ENCODE results near the gene CD48.

Gene CD48

DNA sequence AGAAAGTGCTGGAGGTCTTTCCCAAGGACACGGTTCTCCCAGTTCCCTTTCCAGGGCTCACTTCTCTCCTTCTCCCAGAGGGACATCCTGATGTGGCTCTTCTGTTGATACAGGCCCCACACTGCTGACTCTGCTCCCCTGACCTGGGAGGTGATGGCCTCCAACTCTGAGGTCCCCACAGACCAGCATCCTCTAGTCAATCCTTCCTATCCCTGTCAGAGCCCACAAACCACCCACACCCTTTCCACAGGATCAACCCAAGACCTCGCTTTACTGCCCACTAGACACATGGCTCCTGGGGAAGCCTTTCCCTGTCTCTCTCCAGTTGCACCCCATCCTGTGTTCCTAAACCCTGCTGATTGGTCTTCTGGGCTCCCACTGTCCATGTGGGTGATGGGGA, 39.0 kb upstream of the CD48 start:
- Histone ChIP-seq H3K4me1 (ENCODE audit: control insufficient read depth in 1 of 2, insufficient read depth in 1 of 2, low read depth in 1 of 2, low read length in 1 of 2) (peaks cover 9% of the 10 kb centered on the region in 2 experiments), H3K9me3 (no peaks in the 10 kb centered on the region), H3K27ac (no peak overlapping the region), H3K36me3 (no peaks in the 10 kb centered on the region), H3K27me3 (no peaks in the 10 kb centered on the region), H3K4me3 (ENCODE audit: low read depth in 1 of 2, low read length in 1 of 2) (no peak overlapping the region)
- TF ChIP-seq, protein P1, sequence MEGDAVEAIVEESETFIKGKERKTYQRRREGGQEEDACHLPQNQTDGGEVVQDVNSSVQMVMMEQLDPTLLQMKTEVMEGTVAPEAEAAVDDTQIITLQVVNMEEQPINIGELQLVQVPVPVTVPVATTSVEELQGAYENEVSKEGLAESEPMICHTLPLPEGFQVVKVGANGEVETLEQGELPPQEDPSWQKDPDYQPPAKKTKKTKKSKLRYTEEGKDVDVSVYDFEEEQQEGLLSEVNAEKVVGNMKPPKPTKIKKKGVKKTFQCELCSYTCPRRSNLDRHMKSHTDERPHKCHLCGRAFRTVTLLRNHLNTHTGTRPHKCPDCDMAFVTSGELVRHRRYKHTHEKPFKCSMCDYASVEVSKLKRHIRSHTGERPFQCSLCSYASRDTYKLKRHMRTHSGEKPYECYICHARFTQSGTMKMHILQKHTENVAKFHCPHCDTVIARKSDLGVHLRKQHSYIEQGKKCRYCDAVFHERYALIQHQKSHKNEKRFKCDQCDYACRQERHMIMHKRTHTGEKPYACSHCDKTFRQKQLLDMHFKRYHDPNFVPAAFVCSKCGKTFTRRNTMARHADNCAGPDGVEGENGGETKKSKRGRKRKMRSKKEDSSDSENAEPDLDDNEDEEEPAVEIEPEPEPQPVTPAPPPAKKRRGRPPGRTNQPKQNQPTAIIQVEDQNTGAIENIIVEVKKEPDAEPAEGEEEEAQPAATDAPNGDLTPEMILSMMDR (IDR thresholded peaks at IDR 0.05): no peak

DNA sequence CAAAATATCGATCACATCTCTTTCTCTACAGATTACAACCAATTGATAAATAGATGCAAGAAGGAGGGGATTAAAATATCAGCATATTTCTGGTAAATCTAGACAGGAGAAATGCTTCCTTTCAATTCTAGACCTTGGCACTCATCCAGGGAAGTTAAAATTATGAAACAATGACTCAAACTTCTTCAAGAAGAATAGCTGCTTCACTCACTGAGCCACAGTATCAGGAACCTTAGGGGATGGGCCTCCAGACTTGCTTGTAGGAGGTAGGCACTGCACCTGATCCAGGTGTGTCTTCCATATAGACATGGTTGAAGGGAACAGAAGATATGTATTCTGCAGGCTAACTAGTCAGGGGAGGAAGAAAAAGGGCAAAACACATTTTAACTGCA, 37.3 kb upstream of the CD48 start:
- H3K36me3 ChIP-seq: no peaks in the 10 kb centered on the region

DNA sequence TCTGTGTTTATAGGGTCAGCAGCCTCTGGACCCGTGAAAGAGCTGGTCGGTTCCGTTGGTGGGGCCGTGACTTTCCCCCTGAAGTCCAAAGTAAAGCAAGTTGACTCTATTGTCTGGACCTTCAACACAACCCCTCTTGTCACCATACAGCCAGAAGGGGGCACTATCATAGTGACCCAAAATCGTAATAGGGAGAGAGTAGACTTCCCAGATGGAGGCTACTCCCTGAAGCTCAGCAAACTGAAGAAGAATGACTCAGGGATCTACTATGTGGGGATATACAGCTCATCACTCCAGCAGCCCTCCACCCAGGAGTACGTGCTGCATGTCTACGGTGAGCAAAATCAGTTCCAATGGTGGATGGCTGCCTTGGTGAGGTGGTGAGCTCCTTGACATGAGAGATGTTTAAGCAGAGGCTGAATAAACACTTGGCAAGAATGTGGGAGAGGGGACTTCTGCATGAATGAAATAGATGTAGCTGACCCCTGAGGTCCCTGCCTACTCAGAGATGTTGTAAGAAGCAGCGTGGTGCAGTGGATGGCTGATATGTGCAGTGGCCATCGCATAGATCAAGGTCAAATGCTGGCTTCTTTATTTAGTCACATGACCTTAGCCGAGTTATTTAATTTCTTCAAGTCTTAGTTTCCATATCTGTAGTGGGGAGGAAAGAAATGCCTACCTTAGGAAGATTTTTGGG, 36.7 kb upstream of the CD48 start:
- H3K4me1 ChIP-seq (ENCODE audit: control insufficient read depth in 1 of 2, insufficient read depth in 1 of 2, low read depth in 1 of 2, low read length in 1 of 2): peaks cover 9% of the 10 kb centered on the region in 2 experiments
- H3K36me3 ChIP-seq: no peaks in the 10 kb centered on the region
- TF ChIP-seq, protein P1 (IDR thresholded peaks at IDR 0.05): no peak
- H3K27ac ChIP-seq: no peak overlapping the region
- no peaks in the 10 kb centered on the region for H3K27me3 ChIP-seq
- H3K9me3 ChIP-seq: no peaks in the 10 kb centered on the region
- no peak overlapping the region for H3K4me3 ChIP-seq (ENCODE audit: low read depth in 1 of 2, low read length in 1 of 2)

More for the DNA sequence above, 37.3 kb upstream of the CD48 start:
- TF ChIP-seq, protein P1 (IDR thresholded peaks at IDR 0.05): no peak
- peaks cover 9% of the 10 kb centered on the region in 2 experiments for H3K4me1 ChIP-seq (ENCODE audit: control insufficient read depth in 1 of 2, insufficient read depth in 1 of 2, low read depth in 1 of 2, low read length in 1 of 2)
- no peak overlapping the region for H3K27ac ChIP-seq
- H3K4me3 ChIP-seq (ENCODE audit: low read depth in 1 of 2, low read length in 1 of 2): no peak overlapping the region
- no peaks in the 10 kb centered on the region for H3K27me3 ChIP-seq
- no peaks in the 10 kb centered on the region for H3K9me3 ChIP-seq

DNA sequence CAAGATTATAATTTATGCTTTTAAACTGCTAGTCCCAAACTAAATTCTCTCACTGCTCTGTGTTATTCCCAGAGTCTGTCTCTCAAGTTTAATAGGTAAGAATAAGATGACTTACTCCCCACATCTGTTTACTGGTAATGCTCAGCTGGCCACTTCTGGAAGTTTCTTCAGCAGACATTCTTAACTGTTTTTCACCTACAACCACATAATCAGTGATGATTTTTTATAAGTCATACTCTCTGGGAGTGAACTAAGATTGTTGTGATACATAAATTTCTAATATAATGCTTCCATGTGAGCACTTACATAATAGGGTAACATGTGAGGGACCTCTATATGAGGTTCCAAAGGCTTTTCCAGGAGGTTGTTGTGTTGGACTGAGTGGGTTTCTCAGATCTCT, 36.1 kb upstream of the CD48 start:
- TF ChIP-seq, protein P1 (IDR thresholded peaks at IDR 0.05): no peak
- Histone ChIP-seq H3K27ac (no peak overlapping the region), H3K4me1 (ENCODE audit: control insufficient read depth in 1 of 2, insufficient read depth in 1 of 2, low read depth in 1 of 2, low read length in 1 of 2) (peaks cover 9% of the 10 kb centered on the region in 2 experiments)

DNA sequence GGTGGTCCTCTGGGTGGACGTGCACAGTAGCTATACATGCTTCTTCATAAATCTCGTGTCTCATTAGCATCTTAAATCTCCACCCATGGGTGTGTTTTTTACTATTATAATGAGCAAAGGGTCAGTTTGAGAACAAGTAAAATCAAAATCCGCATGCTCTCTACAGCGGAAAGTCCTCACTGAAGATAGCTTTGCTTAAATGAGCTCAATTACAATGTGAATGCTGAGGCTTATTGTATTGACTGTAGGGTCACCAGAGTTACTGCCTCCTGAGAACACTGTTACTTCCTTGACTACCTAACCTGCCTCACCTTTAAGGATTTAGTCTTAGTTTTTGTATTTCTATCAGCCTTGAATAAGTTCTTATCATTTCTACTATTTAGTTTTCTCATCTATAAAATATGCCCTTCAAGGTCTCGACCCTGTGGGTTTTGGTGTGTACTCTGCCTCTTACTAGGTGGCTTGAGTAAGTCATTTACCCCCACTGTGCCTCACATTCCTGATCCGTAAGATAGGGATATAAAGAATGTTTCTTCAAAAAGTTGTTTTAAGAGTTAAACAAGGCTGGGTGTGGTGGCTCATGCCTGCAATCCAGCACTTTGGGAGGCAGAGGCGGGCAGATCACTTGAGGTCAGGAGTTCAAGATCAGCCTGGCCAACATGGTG, 35.3 kb upstream of the CD48 start:
- TF ChIP-seq, protein P1 (IDR thresholded peaks at IDR 0.05): no peak
- H3K9me3 ChIP-seq: no peaks in the 10 kb centered on the region
- H3K4me1 ChIP-seq (ENCODE audit: control insufficient read depth in 1 of 2, insufficient read depth in 1 of 2, low read depth in 1 of 2, low read length in 1 of 2): peaks cover 9% of the 10 kb centered on the region in 2 experiments
- H3K27me3 ChIP-seq: no peaks in the 10 kb centered on the region
- H3K36me3 ChIP-seq: no peaks in the 10 kb centered on the region
- no peak overlapping the region for H3K27ac ChIP-seq
- no peak overlapping the region for H3K4me3 ChIP-seq (ENCODE audit: low read depth in 1 of 2, low read length in 1 of 2)

More for the DNA sequence above, 36.1 kb upstream of the CD48 start:
- H3K36me3 ChIP-seq: no peaks in the 10 kb centered on the region
- H3K9me3 ChIP-seq: no peaks in the 10 kb centered on the region
- no peak overlapping the region for H3K4me3 ChIP-seq (ENCODE audit: low read depth in 1 of 2, low read length in 1 of 2)
- no peaks in the 10 kb centered on the region for H3K27me3 ChIP-seq
